ENCODE results near the gene CFAP70.
"Not testable (repeated sequence)": the region's sequence is repeated elsewhere in the genome, so short reads cannot be mapped to it uniquely, and the experiment has no call there.

CFAP70 gene

DNA sequence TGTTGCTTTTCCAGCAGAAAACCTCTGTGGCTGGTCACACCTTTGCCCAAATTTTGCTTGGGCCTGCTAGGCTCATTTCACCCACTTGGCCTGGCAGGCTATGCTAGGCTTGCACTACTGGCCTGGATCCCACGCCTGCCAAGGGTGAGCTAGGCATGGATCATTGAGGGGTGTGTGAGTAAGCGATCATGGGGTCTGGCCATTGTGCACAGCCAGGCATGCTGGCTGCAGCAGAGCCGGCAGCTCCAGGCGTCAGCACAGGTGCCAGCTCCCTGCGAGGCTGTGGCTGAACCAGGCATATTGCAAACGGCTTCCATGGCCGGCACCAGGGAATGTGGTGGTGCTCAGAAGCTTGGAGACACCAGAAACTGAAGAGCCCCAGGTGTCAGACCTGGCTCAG is 19.2 kb downstream of the CFAP70 start:
- no peak for DNase-seq (ENCODE audit: low read depth in 2 of 2)

DNA sequence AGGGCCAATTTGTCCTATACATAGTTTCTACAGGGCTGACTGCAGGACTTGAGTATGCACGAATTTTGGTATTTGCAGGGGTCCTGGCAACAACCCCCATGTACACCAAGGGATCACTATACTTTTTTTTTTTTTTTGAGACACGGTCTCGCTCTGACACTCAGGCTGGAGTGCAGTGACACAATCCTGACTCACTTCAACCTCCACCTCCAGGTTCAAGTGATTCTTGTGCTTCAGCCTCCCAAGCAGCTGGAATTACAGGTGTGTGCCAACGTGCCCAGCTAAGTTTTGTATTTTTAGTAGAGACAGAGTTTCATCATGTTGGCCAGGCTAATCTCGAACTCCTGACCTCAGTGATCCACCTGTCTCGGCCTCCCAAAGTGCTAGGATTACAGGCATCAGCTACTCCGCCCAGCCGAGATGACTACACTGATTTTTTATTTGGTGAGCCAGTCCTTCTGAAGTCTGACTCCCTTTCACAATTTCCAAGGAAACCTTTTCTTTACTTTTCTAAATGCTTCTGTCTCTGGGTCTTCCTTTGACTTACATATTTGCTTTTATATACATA is 19.8 kb downstream of the CFAP70 start:
- DNase-seq (ENCODE audit: low read depth in 2 of 2) = no peak

DNA sequence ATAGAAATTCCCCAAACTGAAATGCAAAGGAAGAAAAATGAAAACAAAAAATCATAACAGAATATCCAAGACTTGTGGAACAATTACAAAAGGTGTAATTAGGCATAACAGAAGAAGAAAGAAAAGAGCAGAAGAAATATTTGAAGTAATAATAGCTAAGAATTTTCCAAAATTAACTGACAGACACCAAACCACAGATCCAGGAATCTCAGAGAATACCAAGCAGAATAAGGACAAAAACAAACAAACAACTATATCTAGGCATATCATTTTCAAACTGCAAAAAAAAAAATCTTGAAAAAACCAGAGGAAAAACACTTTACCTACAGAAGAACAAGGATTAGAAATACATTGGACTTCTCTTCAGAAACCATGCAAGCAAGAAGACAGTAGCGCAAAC is 25.5 kb downstream of the CFAP70 start:
- DNase-seq (ENCODE audit: low read depth in 2 of 2) = no peak

DNA sequence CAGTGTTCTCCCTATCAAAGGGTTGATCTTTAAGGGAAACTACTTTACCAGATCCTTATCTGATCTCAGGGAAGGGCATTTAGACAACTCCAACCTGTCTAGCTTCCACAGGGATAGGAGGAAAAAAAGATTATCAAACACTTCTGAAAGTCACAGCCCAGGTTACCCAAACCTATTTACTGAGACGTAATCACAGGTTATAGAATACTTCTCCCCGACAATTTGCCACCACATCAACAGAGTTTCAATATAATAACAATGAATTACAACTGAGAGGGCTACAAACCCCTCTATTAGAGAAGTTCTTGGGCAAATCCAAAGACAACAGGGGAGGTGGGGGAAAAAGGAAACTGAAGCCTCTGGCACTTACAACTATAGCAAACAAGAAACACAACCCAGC is 26.3 kb downstream of the CFAP70 start:
- DNase-seq (ENCODE audit: low read depth in 2 of 2) = no peak

DNA sequence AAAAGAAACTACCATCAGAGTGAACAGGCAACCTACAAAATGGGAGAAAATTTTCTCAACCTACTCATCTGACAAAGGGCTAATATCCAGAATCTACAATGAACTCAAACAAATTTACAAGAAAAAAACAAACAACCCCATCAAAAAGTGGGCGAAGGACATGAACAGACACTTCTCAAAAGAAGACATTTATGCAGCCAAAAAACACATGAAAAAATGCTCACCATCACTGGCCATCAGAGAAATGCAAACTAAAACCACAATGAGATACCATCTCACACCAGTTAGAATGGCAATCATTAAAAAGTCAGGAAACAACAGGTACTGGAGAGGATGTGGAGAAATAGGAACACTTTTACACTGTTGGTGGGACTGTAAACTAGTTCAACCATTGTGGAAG is 30.1 kb downstream of the CFAP70 start:
- not testable (repeated sequence) for DNase-seq (ENCODE audit: low read depth in 2 of 2)

DNA sequence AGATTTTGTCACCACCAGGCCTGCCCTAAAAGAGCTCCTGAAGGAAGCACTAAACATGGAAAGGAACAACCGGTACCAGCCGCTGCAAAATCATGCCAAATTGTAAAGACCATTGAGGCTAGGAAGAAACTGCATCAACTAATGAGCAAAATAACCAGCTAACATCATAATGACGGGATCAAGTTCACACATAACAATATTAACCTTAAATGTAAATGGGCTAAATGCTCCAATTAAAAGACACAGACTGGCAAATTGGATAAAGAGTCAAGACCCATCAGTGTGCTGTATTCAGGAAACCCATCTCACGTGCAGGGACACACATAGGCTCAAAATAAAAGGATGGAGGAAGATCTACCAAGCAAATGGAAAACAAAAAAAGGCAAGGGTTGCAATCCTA is 33.4 kb downstream of the CFAP70 start:
- not testable (repeated sequence) for DNase-seq (ENCODE audit: low read depth in 2 of 2)

DNA sequence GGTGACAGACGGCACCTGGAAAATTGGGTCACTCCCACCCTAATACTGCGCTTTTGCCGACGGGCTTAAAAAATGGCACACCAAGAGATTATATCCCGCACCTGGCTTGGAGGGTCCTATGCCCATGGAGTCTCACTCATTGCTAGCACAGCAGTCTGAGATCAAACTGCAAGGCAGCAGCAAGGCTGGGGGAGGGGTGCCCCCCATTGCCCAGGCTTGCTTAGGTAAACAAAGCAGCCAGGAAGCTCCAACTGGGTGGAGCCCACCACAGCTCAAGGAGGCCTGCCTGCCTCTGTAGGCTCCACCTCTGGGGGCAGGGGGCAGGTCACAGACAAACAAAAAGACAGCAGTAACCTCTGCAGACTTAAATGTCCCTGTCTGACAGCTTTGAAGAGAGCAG is 35.1 kb downstream of the CFAP70 start:
- DNase-seq (ENCODE audit: low read depth in 2 of 2) = not testable (repeated sequence)

DNA sequence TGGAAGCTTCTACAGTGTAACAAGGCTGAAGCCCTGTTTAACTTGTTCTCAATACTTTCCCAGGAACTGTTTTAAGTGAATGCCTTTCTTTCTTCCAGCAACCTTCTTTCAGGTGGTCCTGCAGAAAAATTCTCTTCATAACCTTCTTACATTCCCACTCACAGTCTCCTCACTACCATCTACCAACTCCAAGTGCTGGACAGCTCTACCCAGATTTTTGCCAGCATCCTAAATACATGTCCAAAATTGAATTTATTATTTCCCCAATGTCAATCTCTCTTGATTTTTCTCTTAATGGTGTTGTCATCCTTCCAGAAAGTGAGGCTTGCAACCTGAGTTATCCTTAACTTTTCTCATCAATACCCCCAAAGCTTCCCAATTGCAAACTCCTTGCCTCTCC is 48.2 kb downstream of the CFAP70 start:
- DNase-seq (ENCODE audit: low read depth in 2 of 2) = no peak

DNA sequence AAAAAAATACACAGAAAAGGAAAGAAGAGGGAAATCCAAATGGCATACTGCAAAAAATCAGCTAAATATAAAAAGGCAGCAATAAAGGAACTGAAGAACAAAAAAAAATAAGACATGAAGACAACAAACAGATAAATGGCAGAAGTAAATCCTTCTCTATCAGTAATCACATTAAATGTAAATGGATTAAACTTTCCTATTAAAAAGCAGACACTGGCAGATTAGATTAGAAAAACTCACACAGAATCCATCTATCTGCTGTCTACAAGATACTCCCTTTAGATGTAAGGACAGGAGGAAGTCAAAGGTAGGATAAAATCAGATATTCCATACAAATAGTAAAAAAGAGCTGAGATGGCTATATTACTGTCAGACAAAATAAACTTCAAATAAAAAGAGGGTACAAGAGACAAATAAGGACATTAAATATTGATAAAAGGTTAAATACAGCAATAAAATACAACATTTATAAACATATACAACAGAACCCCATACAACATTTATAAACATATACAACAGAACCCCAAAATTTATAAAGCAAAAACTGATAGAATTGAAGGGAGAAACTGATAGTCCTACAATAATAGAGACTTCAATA is 51.4 kb downstream of the CFAP70 start:
- no peak for DNase-seq (ENCODE audit: low read depth in 2 of 2)

DNA sequence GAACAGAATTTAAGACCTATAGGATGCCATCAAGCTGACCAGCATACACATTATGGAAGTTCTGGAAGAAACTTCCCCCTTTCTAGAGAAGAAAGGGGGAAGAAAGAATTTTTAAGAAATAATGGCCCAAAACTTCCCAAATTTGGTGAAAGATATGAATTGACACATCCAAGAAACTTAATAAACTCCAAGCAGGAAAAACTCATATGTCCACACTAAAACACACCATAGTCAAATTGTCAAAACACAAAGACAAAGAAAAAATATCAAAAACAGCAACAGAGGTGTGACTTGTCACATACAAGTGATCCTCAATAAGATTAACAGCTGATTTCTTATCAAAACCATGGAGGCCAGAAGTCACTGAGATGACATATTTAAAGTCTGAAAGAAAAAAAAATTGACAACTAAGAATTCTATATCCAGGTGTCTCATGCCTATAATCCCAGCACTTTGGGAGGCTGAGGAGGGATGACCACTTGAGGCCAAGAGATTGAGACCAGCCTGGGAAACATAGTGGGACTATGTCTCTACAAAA is 52.4 kb downstream of the CFAP70 start:
- no peak for DNase-seq (ENCODE audit: low read depth in 2 of 2)

DNA sequence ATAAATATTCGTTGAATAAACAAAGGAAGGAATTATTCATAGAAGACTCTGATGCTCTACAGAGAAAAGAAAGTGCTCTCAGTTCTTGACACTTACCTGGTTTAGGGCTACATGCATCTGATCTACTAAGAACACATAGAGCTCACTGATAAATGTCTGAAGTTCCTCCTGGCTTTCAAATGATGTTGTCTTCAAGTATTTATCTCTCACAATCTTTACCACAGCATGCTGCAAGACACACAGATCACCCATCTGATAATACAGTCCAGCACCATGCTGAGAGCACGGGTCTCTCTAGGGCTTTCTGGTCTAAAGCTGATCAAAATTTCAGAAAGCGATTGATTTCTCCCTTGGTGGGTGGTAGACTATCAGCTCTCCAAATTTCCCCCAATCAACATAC is 61.7 kb downstream of the CFAP70 start:
- no peak for DNase-seq (ENCODE audit: low read depth in 2 of 2)

DNA sequence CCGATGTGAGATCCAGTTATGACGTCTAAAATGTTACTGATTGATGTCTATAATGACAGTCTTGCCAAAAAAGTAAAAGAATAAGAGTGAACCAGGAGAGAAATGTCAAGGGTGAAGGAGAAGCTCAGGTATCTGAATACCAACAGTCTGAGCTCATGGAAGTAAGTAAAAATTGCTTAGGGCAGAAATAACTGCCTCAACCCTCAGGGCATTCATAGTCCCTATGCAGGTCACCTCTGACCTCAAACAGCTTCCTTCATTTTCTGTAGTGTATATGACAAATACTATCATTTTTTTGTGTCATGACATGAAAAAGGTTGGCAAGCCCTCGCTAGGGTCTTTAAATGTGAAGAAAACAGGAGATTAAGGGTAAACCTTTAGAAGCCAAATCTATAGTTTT is 65.2 kb downstream of the CFAP70 start:
- DNase-seq (ENCODE audit: low read depth in 2 of 2) = no peak

DNA sequence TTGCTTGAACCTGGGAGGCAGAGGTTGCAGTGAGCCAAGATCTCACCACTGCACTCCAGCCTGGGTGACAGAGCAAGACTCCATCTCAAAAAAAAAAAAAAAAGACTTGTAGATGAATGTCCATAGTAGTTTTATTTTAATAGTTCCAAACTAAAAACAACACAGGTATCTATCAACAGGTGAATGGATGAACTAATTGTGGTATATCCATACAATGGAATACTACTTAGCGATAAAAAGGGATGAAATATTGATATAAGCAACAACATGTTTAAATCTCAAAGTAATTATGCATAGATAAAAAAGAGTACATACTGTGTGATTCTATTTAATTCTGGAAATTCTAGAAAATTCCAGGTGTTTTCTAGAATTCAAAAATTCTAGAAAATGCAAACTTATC is 68.7 kb downstream of the CFAP70 start:
- DNase-seq (ENCODE audit: low read depth in 2 of 2) = no peak

DNA sequence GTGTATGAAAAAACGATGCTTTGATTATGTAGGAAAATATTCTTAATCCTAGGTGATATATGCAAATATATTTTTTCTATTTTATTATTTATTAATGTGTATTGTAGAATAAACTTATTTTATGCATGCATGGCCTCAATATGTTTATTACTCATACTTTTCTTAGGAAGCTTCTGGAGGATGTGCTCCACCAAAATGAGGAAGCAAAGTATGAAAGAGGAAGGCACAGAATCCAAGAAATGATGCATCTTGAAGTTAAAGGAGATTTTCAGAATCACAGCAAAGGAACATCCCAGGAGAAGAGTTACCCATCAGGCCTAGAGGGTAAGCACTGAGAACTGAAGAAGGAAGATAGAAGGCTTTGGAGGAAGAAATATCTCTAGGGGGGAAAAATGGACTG is 71.2 kb downstream of the CFAP70 start:
- no peak for DNase-seq (ENCODE audit: low read depth in 2 of 2)

DNA sequence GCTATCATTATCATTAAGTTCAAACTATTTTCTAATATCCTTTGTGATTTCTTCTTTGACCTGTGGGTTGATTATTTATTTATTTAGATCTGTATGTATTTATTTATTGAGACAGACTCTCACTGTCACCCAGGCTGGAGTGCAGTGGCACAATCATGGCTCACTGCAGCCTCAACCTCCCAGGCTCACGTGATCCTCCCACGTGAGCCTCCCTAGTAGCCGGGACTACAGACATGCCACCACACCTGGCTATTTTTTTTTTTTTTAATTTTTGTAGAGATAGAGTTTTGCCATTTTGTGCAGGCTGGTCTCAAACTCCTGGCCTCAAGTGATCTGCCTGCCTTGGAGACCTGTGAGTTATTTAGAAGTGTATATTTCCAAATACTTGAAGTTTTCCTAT is 77.6 kb downstream of the CFAP70 start:
- DNase-seq (ENCODE audit: low read depth in 2 of 2) = no peak

DNA sequence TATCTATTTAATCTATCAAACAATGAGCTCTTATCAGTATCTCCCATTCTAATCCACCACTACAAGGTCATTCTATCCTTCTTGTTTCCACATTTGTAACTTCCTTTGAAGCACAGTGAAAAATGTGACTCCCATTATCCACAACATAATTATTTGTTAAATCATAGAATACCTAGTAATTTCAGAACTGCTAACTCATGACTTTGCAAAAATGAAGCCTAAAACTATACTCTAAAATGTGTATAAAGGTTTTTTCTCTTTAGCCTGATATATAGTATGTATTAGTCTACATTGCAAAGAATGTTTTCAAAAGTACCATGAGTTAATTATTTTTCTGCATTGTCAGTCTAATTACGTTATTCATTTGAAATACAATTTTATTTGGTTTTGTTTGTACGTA is 94.2 kb downstream of the CFAP70 start:
- no peak for DNase-seq (ENCODE audit: low read depth in 2 of 2)

DNA sequence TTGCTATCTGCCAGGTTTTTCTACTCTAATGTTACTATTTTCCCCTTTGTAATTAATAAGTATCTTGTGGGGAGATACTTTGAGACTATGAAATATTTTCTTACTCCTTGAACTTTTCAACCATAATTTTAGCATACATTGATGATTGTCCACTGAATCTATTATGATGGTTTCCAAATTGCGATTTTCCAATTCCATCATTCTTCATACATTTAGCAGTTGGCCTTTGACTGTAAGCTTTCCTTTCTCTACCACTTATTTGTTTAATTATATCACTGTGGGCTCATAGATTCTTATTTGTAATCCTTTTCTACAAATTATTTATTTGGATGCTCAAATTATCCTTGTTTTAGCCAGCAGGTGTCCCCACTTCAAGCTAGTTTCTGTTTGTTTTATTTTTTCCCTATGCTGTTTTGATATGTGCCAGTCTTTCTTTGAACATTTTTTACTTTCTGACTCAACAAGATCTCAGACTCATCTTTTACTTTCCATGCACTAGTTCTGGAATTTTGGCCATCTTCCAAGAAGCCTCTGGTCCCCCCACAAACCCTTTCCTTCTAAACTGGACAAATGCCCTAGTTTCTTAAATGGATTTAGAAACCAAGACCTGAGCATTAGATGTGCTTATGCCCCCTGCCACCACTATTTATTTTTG is 94.8 kb downstream of the CFAP70 start:
- DNase-seq (ENCODE audit: low read depth in 2 of 2) = no peak

DNA sequence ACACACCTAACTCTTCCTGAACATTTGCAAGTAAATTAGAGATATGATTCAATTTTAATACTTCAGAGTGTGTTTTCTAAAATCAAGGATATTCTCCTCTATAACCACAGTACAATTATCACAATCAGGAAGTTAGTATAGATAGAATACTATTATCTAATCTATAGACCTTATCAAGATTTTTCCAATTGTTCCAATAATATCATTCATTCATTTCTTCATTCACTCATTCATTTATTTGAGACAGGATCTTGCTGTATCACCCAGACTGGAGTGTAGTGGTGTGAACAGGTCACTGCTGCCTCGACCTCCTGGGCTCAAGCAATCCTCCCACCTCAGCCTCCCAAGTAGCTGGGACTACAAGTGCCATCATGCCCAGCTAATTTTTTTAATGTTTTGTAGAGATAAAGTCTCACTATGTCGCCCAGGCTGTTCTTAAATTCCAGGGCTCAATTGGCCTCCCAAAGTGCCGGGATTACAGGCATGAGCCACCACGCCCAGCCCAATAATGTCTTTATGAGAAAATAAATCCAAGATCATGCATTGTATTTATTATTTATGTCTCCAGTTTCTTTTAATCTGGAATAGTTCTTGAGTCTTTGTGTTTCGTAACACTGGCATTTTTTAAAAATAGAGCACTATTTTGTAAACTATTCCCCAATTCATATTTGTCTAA is 95.6 kb downstream of the CFAP70 start:
- no peak for DNase-seq (ENCODE audit: low read depth in 2 of 2)

DNA sequence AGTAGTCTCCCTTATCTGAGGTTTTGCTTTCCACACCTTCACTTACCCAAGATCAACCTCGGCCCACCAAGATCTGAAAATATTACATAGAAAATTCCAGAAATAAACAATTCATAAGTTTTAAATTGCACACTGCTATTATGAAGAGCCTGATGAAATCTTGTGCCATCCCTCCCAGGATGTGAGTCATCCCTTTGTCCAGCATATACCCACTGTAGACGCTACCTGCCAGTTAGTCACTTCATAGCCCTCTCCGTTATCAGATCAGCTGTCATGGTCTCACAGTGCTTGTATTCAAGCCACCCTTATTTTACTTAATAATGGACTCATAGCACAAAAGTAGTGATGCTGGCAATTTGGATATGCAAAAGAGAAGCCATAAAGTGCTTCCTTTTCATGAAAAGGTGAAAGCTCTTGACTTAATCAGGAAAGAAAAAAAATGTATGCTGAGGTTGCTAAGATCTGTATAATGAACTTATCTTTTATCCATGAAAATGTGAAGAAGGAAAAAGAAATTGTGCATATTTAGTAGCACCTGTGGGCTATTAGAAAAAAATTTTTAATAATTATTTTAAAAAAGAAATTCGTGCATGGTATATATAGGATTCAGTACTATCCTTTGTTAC is 96.4 kb downstream of the CFAP70 start:
- DNase-seq (ENCODE audit: low read depth in 2 of 2) = no peak

DNA sequence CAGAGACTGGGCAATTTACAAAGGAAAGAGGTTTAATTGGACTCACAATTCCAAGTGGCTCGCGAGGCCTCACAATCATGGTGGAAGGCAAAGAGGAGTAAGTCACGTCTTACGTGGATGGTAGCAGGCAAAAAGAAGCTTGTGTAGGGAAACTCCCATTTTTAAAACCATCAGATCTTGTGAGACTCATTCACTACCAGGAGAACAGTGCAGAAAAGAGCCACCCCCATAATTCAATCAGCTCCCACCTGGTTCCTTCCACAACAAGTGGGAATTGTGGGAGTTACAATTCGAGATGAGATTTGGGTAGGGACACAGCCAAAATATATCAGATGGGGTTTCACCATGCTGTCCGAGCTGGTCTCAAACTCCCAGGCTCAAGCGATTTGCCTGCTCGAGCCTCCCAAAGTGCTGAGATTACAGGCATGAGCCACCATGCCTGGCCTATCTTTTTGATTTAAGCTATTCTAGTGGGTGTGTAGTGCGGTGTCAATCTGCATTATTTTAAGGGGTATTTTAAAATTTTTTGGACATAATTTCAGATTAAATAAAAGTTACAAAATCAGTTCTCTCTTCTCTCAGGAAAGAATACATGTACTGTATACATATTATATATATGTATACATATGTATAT is 97.2 kb downstream of the CFAP70 start:
- no peak for DNase-seq (ENCODE audit: low read depth in 2 of 2)

DNA sequence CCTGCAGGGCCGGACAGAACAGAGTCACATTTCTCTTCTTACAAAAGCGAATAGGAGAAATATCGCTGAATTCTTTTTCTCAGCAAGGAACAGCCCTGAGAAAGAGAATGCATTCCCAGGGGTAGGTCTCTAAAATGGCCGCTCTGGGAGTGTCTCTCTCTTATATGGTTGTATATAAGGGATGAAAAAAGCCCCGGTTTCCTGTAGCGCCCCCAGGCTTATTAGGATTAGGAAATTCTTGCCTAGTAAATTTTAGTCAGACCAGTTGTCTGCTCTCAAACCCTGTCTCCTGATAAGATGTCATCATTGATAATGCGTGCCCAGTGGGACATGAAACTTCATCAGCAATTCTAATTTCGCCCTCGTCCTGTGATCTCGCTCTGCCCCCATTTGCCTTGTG is 100.1 kb downstream of the CFAP70 start:
- not testable (repeated sequence) for DNase-seq (ENCODE audit: low read depth in 2 of 2)

DNA sequence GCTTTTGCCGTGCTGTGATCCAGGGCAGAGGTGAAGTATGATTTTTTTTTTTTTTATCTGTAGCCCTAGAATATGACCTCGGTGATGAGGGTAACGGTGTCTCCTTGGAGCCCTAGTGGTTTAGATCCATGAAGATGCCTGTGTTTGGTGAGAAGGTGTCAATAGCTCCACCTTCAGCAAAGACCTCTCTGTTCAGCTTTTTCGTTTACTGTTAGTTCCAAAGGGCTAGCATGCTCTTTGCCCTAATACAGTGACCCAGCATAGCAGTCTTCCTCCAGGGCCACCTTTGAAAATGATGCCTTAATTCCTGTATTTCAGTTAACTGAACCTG is 105.5 kb downstream of the CFAP70 start:
- no peak for DNase-seq (ENCODE audit: low read depth in 2 of 2)
